Inflammatory macrophage treated with lipopolysaccharide for 1 hour (primary cell): ENCODE results near the gene SDF2.
"Not testable (repeated sequence)": the region's sequence is repeated elsewhere in the genome, so short reads cannot be mapped to it uniquely, and the experiment has no call there.

Experiments used
- DNase-seq, 2 donors: peaks; one replicate each; pipeline ENCODE4 v3.0.0-alpha.2; 2020 to 2022

Gene SDF2

DNA sequence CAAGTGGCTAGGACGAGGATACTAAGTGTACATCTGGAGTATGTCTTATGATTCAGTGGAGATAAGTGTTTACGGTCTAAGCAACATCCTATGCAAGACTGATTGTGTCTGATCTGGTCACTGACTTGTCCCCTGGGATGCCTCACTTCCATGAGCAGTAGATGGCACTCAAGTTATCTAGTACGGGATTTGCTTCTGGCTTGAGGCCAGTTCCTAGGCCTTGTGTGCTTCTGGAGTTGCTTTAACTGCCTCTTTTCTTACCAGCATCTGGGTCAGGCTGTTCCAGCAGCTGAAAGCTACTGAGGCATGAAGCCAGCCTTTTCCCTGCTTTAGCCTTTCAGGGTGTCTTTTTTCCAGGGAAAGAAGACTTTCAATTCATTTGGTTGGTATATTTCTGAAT lies 23.3 kb upstream of the SDF2 start:
- DNase-seq: no peak

DNA sequence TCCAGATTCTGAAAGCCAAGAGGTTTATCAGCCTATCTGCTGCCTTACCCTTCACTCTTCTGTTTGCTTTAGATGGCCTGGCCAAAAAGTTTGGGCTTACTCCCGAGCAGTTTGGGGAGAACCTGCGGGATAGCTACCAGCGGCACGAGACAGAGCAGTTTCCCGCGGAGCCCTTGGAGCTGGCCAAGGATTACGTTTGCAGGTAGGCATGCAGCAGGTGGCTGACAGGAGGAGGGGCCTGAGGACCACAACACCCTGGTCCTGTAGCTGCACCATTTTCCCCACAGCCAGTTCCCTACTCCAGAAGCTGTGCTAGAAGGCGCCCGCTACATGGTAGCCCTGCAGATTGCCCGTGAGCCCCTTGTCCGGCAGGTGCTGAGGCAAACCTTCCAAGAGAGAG lies 20.9 kb upstream of the SDF2 start:
- DNase-seq: no peak

DNA sequence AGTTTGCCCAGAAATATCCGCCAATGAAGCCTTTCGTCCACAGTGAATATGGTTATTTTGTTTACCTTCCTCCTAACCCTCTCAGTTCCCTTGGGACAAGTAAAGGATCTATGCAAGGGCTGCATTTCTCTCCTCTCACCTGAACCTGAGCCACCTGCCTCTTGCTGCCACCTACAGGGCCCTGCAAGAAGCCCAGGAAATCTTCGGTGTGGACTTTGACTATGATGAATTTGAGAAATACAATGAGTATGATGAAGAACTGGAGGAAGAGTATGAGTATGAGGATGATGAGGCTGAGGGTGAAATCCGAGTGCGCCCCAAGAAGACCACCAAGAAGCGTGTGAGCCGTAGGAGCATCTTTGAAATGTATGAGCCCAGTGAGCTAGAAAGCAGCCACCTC lies 14.3 kb upstream of the SDF2 start:
- DNase-seq: no peak

DNA sequence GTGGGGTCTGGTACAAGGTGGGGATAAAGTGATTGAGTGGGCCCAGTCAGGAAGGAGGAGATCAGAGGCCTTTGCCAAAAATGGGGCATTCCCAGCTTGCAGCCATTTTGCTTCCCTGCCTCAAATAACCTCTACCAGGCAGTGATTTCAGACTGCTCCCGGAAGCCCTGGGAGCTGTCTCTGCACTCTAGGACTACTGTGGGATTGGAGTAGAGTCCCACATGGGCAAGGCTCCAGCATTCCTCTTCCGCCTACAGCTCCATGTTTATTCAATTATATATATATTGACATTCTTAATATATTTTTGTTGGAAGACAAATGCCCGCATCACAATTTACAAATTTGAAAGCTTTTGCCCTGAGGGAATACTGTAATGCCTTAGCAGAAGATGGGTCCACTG lies 13.8 kb upstream of the SDF2 start:
- DNase-seq: no peak

DNA sequence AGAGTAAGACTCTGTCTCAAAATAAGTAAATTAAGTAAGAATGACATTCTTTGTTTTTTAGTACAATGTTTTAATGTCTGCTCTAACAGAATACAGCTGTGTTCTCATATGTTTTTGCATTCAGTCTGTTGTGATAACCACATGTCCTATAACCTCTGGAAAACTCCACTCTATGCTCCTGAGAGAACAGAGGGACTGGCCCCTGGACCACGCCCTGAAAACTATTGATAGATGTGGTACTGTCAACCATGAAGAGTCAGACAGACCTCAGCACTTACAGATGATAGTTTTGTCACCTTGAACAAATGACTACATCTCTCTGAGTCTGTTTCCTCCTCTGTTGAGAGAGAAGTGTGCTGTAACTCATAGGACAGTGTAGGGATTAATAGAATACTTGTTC lies 8.2 kb upstream of the SDF2 start:
- DNase-seq: no peak

DNA sequence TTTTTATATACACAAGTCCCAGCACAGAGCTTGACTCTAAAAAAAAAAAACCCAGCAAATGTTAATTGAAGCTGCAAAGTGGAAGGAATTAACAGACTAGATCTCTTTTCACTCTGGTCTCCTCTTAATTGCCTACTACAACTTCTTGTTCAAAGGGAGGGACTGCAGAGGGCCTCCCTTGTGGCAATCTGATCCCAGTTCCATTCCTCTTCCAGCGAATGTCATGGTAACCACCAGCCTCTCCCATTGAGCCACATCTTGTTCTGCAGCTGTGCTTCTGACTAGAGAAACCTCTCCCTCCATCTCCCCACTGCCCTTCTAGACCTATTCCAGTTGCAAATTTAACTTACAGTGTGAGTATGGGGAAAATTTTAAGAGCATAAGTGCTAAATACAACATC lies 6.2 kb upstream of the SDF2 start:
- no peak for DNase-seq

DNA sequence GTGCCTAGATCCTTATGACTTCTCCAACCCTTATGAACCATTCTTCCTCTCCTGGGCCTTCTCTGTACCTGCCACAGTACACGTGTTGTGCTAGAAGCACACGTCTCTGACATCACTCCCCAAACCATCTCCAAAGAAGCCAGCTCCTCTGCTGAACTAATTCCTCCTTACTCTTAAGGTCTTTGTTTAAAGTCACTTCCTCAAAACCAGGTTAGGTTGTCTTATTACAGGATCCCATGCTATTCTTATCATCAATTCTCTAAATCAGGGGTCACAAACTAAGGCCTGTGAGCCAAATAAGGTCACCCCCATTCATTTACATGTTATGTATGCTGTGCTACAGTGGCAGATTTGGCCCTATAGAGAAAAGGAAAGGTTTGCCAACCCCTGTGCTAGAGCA lies 4.3 kb upstream of the SDF2 start:
- no peak for DNase-seq

DNA sequence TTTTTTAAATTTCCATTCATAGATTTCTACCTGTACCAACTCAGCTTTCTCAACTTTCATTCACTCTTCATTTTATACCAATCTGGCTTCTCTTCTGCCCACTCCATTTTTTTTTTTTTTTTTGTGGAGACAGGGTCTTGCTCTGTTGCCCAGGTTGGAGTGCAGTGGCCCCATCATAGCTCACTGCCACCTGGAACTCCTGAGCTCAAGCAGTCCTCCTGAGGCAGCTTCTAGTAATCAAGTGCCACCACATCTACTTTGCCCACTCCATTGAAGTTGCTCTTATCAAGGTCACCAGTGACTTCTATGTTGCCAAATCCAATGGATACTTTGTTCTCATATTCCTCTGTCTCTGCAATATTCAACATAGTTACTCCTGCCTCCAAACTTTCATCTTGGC lies 2.0 kb upstream of the SDF2 start:
- no peak for DNase-seq

DNA sequence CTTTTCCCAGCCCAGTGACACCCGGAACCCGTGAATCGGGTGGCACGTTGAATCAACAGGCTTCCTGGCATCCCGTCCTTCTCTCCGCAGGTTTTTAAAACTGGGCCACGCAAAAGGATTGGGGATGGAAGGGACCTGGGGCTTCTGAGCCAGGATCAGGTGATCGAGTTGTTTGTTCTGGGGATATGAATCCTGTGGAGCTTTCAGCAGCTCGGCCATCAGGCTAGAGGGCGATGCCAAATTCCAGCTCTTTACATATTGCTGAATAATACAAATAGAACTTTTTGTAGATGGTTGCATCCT lies 772 bp upstream of the SDF2 start:
- no peak for DNase-seq

DNA sequence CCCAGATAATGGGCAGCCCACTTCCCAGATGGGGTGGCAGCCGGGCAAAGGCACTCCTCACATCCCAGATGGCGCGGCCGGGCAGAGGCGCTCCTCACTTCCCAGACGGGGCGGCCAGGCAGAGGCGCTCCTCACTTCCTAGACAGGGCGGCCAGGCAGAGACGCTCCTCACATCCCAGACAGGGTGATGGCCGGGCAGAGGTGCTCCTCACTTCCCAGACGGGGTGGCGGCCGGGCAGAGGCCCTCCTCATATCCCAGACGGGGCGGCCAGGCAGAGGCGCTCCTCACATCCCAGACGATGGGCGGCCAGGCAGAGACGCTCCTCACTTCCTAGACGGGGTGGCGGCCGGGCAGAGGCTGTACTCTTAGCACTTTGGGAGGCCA lies 2.2 kb downstream of the SDF2 start:
- not testable (repeated sequence) for DNase-seq

DNA sequence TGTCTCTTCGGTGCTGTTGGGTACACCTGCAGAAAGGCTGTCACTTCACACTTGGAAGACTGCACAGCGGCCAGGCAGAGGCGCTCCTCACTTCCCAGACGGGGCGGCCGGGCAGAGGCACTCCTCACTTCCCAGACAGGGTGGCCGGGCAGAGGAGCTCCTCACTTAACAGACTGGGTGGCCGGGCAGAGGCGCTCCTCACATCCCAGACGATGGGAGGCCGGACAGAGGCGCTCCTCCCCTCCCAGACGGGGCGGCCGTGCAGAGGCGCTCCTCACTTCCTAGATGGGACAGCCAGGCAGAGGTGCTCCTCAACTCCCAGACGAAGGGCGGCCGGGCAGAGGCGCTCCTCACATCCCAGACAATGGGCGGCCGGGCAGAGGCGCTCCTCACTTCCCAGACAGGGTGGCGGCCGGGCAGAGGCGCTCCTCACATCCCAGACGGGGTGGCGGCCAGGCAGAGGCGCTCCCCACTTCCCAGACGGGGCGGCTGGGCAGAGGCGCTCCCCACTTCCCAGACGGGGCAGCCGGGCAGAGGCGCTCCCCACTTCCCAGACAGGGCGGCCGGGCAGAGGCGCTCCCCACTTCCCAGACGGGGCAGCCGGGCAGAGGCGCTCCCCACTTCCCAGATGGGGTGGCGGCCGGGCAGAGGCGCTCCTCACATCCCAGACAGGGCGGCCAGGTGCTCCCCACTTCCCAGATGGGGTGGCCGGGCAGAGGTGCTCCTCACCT lies 2.8 kb downstream of the SDF2 start:
- not testable (repeated sequence) for DNase-seq

DNA sequence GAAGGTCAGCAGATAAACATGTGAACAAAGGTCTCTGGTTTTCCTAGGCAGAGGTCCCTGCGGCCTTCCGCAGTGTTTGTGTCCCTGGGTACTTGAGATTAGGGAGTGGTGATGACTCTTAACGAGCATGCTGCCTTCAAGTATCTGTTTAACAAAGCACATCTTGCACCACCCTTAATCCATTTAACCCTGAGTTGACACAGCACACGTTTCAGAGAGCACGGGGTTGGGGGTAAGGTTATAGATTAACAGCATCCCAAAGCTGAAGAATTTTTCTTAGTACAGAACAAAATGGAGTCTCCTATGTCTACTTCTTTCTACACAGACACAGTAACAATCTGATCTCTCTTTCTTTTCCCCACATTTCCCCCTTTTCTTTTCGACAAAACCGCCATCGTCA lies 3.4 kb downstream of the SDF2 start:
- not testable (repeated sequence) for DNase-seq

DNA sequence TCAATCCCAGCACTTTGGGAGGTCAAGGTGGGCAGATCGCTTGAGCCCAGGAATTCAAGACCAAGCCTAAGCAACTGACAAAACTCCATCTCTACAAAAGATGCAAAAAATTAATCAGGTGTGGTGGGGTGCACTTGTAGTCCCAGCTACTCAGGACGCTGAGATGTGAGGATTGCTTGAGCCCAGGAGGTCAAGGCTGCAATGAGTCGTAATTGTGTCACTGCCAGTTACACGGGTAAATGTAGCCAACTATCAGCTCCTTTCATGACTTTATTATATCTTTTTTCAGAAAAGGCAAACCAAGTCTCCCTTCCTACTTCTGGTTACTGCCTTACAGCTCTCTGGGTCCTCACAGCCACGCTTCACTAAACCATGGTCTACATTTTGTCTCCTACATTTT lies 4.0 kb downstream of the SDF2 start:
- DNase-seq: no peak

DNA sequence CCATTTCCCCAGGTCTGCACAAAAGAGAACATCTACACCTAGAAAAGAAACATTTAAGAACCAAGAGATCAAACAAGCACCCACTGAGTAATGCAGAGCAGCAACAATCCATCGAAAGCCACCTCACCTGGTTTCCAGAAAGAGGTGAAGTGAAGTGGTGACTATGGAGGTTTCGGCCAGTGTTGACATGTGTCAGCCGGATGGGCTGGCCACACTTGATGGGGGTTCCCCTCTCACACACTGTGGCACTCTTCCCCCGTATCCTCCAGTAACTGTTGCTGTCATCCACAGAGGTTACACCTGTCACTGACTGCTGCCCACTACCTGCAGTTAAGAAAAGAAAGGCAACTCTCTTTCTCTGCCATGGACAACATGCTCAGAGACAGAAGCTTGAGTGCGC lies 6.5 kb downstream of the SDF2 start:
- no peak for DNase-seq

DNA sequence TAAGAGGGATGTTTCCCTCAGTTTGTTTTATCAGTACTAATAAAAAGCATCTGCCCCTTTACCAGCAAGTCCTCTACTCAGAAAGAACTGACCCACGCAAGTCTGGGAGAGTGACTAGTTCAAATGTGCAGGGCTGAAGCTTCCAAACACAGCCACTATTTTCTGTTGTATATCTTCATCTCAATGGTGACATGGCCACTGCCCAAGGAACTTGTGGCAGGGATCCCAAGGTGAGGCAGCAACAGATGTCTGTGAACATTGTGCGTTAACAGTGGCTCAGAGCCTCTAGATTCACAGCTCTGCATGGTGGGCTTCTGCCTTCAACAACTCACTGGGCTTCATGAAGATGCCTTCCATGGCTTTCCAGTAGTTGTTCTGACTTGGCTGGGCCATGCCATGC lies 13.0 kb downstream of the SDF2 start:
- no peak for DNase-seq

DNA sequence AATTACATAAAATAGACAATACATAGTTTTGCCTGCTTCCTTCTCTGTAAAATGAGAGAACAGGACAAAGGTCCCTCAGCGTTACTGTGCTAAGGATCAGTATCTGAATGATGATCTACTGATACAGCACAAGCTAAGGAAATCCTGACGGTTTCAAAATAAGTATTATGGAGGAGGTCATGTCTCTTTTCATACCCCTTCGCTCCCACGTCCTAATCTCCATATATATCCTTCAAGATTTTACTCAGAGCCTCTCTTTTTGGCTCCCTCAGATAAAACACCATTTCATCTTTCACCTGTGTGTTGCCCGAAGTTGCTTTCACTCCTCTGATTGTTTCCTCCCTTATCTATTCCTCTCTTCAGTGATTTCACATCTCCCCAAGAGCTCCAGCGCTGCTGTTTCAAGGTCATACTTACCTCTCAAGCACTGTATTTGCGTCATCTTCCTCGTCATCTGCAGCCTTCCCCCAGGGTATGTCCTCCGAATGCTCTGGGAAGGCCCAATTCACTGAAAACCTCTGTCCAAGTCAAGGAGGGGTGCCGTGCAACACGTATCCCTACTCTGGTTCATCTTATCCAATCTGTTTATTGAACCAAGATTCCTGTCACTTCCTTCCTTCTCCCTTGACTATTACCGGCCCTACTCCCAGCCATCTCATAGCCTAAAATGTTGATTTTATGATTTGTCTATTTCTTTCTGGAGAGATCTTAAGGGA lies 15.5 kb downstream of the SDF2 start:
- DNase-seq: no peak

DNA sequence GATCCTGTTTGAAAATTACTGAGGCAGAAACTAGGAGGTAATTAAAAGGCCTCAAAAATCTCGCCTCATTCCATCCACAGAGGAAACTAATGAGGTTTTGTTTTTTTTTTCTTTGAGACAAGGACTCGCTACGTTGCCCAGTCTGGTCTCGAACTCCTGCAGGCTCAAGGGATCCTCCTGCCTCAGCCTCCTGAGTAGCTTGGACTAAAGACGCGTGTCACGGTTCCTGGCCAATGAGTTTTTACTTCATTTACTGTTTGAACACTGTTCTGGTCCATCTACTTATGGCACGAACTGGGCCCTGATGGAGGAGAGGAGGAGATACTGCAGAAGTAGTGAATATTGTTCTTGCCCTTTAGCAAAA lies 16.1 kb downstream of the SDF2 start:
- no peak for DNase-seq

DNA sequence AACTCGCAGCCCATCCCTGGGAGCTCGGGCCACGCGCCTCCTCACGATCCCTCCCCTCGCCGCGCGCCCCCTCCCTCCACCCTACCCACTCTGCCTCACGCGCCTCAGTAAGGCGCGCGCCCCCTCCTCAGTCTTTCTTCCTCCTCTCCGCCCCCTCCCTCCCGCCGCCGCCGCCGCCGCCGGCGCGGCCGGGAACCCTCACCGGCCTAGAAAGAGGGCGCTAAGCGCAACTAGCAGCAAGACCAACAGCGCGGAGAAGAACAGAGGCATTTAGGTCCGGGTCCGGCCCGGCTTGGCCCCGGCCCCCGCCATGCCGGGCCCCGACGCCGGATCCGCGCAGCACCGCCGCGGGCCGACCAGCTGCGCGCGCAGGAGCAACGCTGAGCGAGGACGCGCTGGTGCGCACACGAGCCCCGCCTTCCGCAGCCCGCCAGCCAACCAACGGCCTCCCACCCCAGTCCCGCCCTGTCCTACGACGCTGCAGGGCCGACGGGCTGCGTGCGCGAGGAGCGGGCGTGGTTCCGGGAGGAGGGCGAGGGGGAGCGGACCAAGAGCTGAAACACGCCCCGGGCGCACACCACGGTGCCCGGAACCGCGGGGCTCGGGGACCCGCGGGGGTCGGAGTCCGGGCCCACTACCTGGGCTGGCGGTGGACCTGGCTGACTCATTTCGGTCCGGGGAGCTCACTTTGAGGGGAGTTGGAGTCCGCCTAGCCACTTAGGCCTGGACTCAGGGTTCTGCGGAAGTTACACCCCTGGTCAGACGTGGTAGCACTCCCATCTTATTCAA lies 16.7 kb downstream of the SDF2 start, which contains the start of gene BLTP2:
Gene BLTP2, minus strand, starts transcription at position 372 of the 789 bp plus-strand sequence. Its CDS starts 102 bp downstream, at position 270.
- peak; percentile 93 to 94 for DNase-seq

DNA sequence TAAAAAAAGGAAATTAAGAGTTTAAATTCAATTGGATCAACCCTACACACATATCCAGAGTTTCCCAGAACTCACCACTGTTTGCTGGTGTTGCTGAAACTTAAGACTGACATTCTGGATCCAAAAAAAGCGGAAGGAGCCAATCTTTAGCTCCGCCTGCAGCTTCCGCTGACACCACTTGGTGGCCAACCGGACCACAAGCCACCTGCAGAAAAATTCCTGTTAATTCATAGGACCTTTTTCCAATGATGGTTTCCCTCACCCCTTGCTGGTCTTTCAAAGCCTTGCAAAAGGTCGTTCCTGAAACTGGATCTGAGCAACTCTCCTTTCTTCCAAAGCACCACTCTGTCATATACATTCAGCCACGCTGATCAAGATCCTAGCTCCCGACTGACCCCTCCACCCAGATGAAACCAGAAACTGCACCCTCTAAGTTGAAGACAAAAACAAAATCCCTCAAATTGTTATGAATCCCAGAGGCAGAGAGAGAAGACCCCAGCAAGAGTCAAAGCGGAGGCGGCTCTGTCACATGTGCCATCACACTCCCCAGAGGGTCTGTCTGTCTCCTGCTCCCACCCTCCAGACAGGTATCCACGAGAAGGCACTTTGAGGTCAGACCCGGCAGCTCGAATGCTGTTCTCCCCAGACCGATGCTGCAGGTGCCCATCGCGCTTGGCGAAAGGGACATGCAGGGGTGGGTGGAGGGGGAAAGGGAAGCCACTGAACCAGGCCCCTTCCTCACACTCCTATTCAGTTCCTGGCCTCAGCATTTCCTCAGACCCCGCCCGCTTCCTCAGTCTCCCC lies 17.5 kb downstream of the SDF2 start:
- DNase-seq: peak; percentile 66 to 80

DNA sequence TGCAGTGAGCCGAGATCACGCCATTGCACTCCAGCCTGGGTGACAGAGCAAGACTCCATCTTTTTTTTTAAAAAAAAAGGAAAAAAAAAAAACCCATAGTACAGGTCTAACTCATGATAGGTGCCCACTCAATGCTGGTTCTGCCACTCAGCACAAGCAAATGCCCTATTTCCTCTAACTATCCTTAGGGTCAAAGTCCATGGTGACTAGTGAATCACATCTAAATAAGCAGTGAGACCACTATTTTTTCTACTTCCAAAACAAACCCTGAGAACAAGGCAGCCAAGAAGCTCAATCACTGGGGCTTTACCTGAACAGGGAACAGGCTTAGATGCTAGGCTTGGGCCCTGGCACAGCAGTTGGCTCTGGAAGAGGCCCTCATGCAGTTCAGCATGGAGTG lies 20.1 kb downstream of the SDF2 start:
- DNase-seq: no peak

DNA sequence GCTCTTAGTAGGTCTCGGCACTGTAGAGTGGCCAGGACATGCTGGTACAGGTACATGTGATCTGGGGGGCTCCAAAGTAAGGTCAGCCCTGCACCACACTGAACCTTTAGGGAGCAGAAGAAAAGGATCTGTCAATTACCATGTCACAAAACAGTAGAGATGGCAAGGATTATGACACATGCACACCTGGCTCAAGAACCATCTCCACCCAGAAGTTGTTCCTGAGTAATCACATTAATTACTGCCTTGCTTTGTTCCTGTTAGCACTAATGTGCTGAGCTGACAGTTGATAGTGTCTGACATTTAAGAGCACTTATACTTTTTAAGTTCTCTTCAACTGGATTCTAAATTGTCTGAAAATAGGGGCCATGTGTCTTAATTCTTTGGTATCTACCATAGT lies 26.2 kb downstream of the SDF2 start:
- DNase-seq: no peak

DNA sequence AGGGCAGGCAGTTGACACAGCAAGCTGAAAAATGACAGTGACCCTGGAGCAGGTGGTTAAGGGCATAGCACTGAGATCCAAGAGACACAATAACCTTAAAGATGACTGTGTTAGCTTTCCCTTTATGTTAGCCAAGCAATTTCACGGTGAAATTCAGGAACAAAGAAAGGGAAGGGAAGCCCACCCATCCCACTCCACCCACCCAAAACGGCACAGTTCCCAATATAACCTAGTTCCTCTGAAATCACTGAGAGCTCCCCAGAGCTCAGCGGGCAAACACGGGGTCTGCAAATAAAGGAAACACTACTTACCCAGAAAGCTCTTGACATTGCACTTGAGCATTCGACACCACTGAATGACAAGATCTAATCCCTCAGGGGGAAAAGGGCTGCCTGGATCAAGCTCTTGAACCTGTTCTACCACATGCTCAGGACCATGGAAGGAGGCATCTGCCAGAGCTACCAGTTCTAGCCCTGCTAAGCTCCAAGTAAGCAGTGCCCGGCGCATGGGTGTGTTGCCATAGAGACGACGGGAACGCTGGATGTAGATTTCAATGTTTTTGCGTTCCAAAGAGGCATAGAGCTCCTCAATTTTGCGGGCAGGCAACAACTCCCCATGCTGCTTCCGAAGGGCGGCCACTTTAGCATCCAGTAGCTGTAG lies 27.4 kb downstream of the SDF2 start:
- DNase-seq: peak; percentile 61 to 77

DNA sequence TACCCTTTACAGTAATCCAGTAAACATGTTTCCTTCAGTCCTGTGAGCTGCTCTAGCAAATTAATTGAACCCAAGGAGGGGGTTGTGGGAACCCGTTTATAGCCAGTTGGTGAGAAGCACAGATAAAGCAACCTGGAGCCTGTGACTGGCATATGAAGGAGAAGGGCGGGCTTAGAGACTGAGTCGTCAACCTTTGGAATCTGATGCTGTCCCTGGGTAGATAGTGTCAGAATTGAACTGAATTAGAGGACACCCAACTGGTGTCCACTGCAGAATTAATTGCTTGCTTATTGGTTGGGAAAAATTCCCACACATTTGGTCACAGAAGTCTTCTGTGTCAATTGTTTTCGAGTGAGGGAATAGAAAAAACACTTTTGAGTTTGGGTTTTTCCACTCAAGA lies 34.9 kb downstream of the SDF2 start:
- DNase-seq: no peak
